AG04449 (cell line): ENCODE measurements around the gene MOV10L1.
"Not testable (repeated sequence)": the region's sequence is repeated elsewhere in the genome, so short reads cannot be mapped to it uniquely, and the experiment has no call there.

ENCODE experiments used
- CTCF ChIA-PET: fragments of 350-600 bp; formaldehyde crosslinking; extraction: SDS; loops from one replicate; lab custom pipeline; 2021; ENCODE audit warnings: antibody characterized with exemption; lab: Yijun Ruan, JAX
- POLR2A ChIA-PET: fragments of 400-600, 350-600 bp; formaldehyde crosslinking; extraction: SDS; loops from one replicate; lab custom pipeline; 2020; ENCODE audit warnings: antibody characterized with exemption, inconsistent platforms; lab: Yijun Ruan, JAX
- DNase-seq: peaks from one replicate; pipeline ENCODE4 v3.0.0-alpha.2; 2010; ENCODE audit warnings: low read depth, low spot score
- H3K4me3 ChIP-seq: 2 replicates; pipeline ENCODE4 v1.5.1; 2011; ENCODE audit warnings: low read depth, mild to moderate bottlenecking, control low read depth, low read length
- CTCF ChIP-seq: IDR thresholded peaks from one replicate; pipeline ENCODE4 v1.5.1; 2011; ENCODE audit warnings: mild to moderate bottlenecking, moderate library complexity, low read length, control low read depth, inconsistent platforms; ENCODE audit not compliant: insufficient read depth; ENCODE audit errors: missing control alignments

The MOV10L1 gene

GRCh38 chr22:50085211-50085972 is 4.4 kb upstream of the MOV10L1 start, which contains the start of gene MLC1:
MLC1 (minus strand) TSS chr22:50085426; CDS start chr22:50084902, 524 bp downstream.
- ChIA-PET POLR2A (no interaction called here), CTCF (interaction anchor here (1.1 to 1.8 kb wide), 3 partner anchors 9 to 57 kb away, joined by 3 to 5 read pairs (median 3); no protein-coding TSS in a partner anchor)
- DNase-seq, result no peak
- H3K4me3 ChIP-seq, result no peak within 1 kb of the TSS
- no peak for TF ChIP-seq CTCF

- H3K4me3 ChIP-seq, result no peak overlapping the region
- CTCF ChIA-PET, result interaction anchor here (1.8 kb wide), 1 partner anchor 56 kb away, joined by 5 read pairs; no protein-coding TSS in a partner anchor
- POLR2A ChIA-PET, result no interaction called here
- peak; percentile 3 for DNase-seq
- no peak for TF ChIP-seq CTCF
These were observed 3.3 kb upstream of the MOV10L1 start for GRCh38 chr22:50086526-50086925.

GRCh38 chr22:50086975-50087374 is 2.8 kb upstream of the MOV10L1 start:
- POLR2A ChIA-PET, CTCF ChIA-PET, H3K4me3 ChIP-seq, DNase-seq: not testable (repeated sequence)

- no peak overlapping the region for H3K4me3 ChIP-seq
- CTCF ChIA-PET, result no interaction called here
- no peak for DNase-seq
- no peak for TF ChIP-seq CTCF
- POLR2A ChIA-PET, result no interaction called here
These were observed 2.2 kb upstream of the MOV10L1 start for GRCh38 chr22:50087646-50088045.

- ChIA-PET POLR2A (no interaction called here), CTCF (no interaction called here)
- no peak for TF ChIP-seq CTCF
- H3K4me3 ChIP-seq, result no peak overlapping the region
- DNase-seq, result no peak
These were observed 1.7 kb upstream of the MOV10L1 start for GRCh38 chr22:50088096-50088495.

GRCh38 chr22:50089231-50089630 is 575 bp upstream of the MOV10L1 start:
- H3K4me3 ChIP-seq, result no peak overlapping the region
- no peak for TF ChIP-seq CTCF
- CTCF ChIA-PET, result no interaction called here
- POLR2A ChIA-PET, result no interaction called here
- DNase-seq, result no peak

- ChIA-PET CTCF (no interaction called here), POLR2A (no interaction called here)
- no peak for TF ChIP-seq CTCF
- no peak for DNase-seq
- H3K4me3 ChIP-seq, result no peak overlapping the region
These were observed 557 bp downstream of the MOV10L1 start for GRCh38 chr22:50090412-50090714.
